Psoas muscle (tissue), 8 donors: ENCODE data around the gene ABCC1. TPM values are rescaled to one million over a fixed set of nuclear protein-coding genes. Genes with fewer than 3 reads are reported as not detected.

ENCODE experiments used
- ATAC-seq, 4 donors: fragments of 200-7000 bp; cut with Tn5 transposase; one replicate each; pipeline ENCODE4 v1.9.1; 2020; ENCODE audit warnings: moderate library complexity in 3 of 4, mild to moderate bottlenecking in 2 of 4
- DNase-seq, 2 donors: peaks; one replicate each; pipeline ENCODE4 v3.0.0-alpha.2; 2020
- H3K27ac ChIP-seq: fragments of 200-600 bp; one replicate; pipeline ENCODE4 v1.8.0; 2022
- H3K27me3 ChIP-seq, 3 donors: fragments of 200-600 bp in 1 of 3; one replicate each; pipeline versions ENCODE4 v1.6.1 to v1.8.0; 2013 to 2022; ENCODE audit warnings: low read length in 2 of 3, mild to moderate bottlenecking in 2 of 3, moderate library complexity in 1 of 3; ENCODE audit not compliant: insufficient read depth in 3 of 3
- H3K36me3 ChIP-seq, 2 donors: fragments of 200-600 bp in 1 of 2; one replicate each; pipeline versions ENCODE4 v1.6.1 to v1.8.0; 2013 to 2022; ENCODE audit warnings: low read depth in 1 of 2, mild to moderate bottlenecking in 1 of 2, moderate library complexity in 1 of 2; ENCODE audit not compliant: insufficient read depth in 1 of 2
- H3K4me1 ChIP-seq: fragments of 200-600 bp; one replicate; pipeline ENCODE4 v1.8.0; 2022
- H3K4me3 ChIP-seq: fragments of 200-600 bp; one replicate; pipeline ENCODE4 v1.8.0; 2022; ENCODE audit warnings: mild to moderate bottlenecking
- H3K9me3 ChIP-seq: fragments of 200-600 bp; one replicate; pipeline ENCODE4 v1.8.0; 2022
- WGBS, 3 donors: extraction: QIAGEN DNeasy Blood & Tissue Kit; methylation state at CpG; one replicate each; pipeline versions ENCODE4 v1.1.6 to v1.1.7; 2013; 5-methylcytosine and 5-hydroxymethylcytosine counted together
- intact Hi-C, 2 donors: fragments of 100-400 bp; cut with DNase I; formaldehyde crosslinking; loops; one replicate each; pipeline versions ENCODE4 v1.11.0 to v1.14.2; 2022
- polyA plus RNA-seq, 3 donors: library from polyadenylated mRNA; stranded (reverse); fragments of 200-250 nt; gene quantifications; one replicate each; pipeline ENCODE4 v1.2.3, GENCODE V29; 2013
- total RNA-seq, 4 donors: library from RNA; stranded (reverse); fragmentation: NEBNext Ultra II Directional in 2 of 4; extraction: Animal tissue kit (Norgen Biotek cat#: 25700) in 2 of 4; gene quantifications; one replicate each; pipeline versions ENCODE4 v1.2.1 to v1.2.4, GENCODE V29; 2021 to 2023
- TF ChIP-seq, protein P1 (sequence below): fragments of 200-600 bp; IDR thresholded peaks from one replicate; pipeline ENCODE4 v1.8.0; 2022; ENCODE audit warnings: antibody characterized with exemption
- donor health status: healthy with polysubstance abuse.
- donor health status: DM: no; HTN: no; CAD: no; lungs with moderate emphysema.
- donor health status: Bipolar disorder and iron deficiency.
- donor health status: healthy.
- donor health status: DM: yes; HTN: yes; CAD: no.
- donor health status: DM: no; HTN: no; CAD: no.
- donor health status: DM: no; HTN: no; CAD: no.
- donor health status: DM: yes; HTN: yes; CAD: no.

The ABCC1 gene
- total and polyA plus RNA-seq, 7 donors, result 7.4 to 36.5 (median 20.5) TPM

DNA sequence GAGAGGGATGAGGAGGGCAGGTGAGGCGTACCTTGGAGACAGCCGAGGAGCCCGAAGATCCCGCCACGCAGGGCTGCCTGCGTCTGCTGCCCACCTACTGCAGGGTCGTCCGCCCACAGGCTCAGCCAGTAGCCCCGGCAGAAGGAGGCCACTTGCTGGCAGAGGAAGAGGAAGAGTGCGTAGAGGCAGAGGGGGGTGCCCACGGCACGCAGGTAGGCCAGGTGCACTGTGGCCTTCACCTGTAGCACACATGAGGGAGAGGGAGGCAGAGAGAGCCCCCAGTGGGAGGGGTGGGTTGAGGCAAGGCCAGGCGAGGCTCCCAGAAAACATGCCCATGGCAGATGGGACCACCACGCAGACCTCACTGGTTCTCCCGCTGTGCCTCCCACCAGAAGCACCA is 220.2 kb downstream of the ABCC1 start:
- no peak overlapping the region for H3K27ac ChIP-seq
- no peaks in the 10 kb centered on the region for H3K36me3 ChIP-seq
- no peaks in the 10 kb centered on the region for H3K9me3 ChIP-seq
- WGBS, 3 donors, result 95 to 96% (median 96%) methylated on average over 15 of the region's 15 CpGs
- TF ChIP-seq, protein P1, sequence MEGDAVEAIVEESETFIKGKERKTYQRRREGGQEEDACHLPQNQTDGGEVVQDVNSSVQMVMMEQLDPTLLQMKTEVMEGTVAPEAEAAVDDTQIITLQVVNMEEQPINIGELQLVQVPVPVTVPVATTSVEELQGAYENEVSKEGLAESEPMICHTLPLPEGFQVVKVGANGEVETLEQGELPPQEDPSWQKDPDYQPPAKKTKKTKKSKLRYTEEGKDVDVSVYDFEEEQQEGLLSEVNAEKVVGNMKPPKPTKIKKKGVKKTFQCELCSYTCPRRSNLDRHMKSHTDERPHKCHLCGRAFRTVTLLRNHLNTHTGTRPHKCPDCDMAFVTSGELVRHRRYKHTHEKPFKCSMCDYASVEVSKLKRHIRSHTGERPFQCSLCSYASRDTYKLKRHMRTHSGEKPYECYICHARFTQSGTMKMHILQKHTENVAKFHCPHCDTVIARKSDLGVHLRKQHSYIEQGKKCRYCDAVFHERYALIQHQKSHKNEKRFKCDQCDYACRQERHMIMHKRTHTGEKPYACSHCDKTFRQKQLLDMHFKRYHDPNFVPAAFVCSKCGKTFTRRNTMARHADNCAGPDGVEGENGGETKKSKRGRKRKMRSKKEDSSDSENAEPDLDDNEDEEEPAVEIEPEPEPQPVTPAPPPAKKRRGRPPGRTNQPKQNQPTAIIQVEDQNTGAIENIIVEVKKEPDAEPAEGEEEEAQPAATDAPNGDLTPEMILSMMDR, result no peak
- H3K4me1 ChIP-seq, result no peaks in the 10 kb centered on the region
- DNase-seq (no peak), ATAC-seq (no peak)
- no peak overlapping the region for H3K4me3 ChIP-seq
- no peaks in the 10 kb centered on the region for H3K27me3 ChIP-seq
- intact Hi-C loops, result no loop called here

DNA sequence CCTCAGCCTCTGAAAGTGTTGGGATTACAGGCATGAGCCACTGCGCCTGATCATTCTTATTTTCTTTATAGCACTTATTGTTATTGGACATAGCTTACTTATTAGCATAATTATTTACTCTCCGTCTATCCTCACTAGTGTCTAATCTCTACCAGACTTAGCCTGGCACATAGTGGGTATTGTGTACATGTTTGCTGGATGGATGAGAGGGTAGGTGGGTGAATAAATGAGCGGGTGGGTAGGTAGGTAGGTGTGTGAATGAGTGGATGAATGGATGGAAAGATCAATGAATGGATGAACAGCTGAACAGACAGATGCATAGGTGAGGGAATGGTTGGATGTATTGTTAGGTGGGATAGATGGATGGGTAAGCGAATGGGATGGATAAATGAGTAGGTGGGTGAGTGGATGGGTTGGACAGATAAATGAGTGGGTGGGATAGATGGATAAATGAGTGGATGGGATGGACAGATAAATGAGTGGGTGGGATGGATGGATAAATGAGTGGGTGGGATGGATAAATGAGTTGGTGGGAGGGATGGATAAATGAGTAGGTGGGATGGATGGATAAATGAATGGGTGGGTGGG is 222.0 kb downstream of the ABCC1 start:
- no peak for ATAC-seq
- no peaks in the 10 kb centered on the region for H3K27me3 ChIP-seq
- peaks cover 5% of the 10 kb centered on the region for H3K9me3 ChIP-seq
- no peaks in the 10 kb centered on the region for H3K36me3 ChIP-seq
- DNase-seq, result no peak
- TF ChIP-seq, protein P1, result no peak
- intact Hi-C loops, result no loop called here
- H3K27ac ChIP-seq, result no peak overlapping the region
- WGBS, 3 donors, result 83 to 94% (median 87%) methylated on average over 4 of the region's 4 CpGs
- no peaks in the 10 kb centered on the region for H3K4me1 ChIP-seq
- no peak overlapping the region for H3K4me3 ChIP-seq

DNA sequence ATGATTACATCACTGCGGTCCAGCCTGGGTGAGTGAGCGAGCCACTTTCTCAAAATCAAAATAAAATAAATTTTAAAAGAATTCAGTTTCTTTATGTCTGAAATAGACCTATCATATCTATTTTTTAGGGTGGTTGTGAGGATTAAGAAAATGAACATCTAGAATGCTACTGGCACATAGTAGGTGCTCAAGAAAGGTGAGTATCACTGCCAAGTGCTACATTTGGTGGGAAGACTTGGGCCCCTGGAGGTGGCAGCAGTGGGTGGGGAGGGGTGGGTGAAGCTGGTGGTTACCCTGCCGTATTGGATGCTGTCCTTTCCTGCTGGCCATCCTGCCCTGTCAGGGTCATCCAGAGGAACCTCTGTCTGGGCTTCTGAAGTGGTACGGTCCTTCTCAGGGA is 223.6 kb downstream of the ABCC1 start:
- Histone ChIP-seq H3K36me3 (no peaks in the 10 kb centered on the region), H3K4me1 (no peaks in the 10 kb centered on the region), H3K4me3 (no peak overlapping the region), H3K9me3 (peaks cover 7% of the 10 kb centered on the region), H3K27me3 (no peaks in the 10 kb centered on the region), H3K27ac (no peak overlapping the region)
- TF ChIP-seq, protein P1, result no peak
- ATAC-seq (no peak), DNase-seq (no peak)
- 84 to 92% (median 85%) methylated on average over 4 of the region's 4 CpGs for WGBS, 3 donors
- intact Hi-C loops, result no loop called here

DNA sequence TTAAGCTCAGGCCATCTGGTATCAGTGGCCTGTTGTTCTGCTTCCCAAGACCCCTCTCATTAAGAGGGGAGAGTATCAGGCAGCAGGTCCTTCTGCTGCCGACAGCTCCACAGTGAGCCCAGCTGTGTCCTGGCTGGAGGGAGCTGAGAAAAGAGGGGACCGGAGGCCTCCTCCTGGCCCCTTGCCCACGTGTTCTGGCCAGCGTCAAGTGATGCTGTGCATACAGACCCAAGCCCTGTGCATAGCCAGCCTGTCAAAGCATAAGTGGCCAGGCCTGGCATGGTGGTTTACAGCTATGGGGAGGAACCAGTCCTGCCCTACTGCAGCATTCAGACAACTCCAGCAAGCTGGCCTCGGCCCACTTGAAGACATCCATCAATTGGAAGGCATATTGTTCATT is 225.9 kb downstream of the ABCC1 start:
- Histone ChIP-seq H3K27me3 (no peaks in the 10 kb centered on the region), H3K4me3 (no peak overlapping the region), H3K9me3 (peaks cover 7% of the 10 kb centered on the region), H3K27ac (no peak overlapping the region), H3K4me1 (no peaks in the 10 kb centered on the region), H3K36me3 (no peaks in the 10 kb centered on the region)
- 45 to 47% (median 46%) methylated on average over 5 of the region's 5 CpGs for WGBS, 3 donors
- TF ChIP-seq, protein P1, result no peak
- intact Hi-C loops, result no loop called here
- no peak for ATAC-seq
- no peak for DNase-seq

DNA sequence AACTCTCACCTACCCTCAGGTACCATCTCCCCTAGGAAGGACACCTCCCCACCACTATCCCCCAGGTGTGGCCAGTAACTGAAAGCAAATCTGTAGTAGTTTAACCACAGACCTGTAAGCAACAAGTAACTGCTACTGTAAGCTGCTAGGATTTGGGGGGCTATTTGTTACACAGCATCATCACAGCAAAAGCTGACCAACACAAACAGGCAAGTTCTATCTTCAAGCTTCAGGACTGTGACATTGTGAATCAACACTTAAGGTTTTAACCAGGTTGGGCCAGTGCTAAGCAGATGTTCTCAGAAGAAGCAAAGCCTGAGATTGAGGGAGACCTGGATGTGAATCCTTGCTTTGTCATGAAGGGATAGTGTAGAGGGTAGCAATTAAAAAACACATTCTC is 226.9 kb downstream of the ABCC1 start:
- no peak for ATAC-seq
- H3K9me3 ChIP-seq, result peaks cover 7% of the 10 kb centered on the region
- intact Hi-C loops, result no loop called here

More for the DNA sequence above, 226.9 kb downstream of the ABCC1 start:
- H3K4me3 ChIP-seq, result no peak overlapping the region
- no peaks in the 10 kb centered on the region for H3K27me3 ChIP-seq
- H3K36me3 ChIP-seq, result no peaks in the 10 kb centered on the region
- no peak overlapping the region for H3K27ac ChIP-seq
- TF ChIP-seq, protein P1, result no peak
- no peaks in the 10 kb centered on the region for H3K4me1 ChIP-seq
- no peak for DNase-seq
